H9 (cell line): ENCODE results near the gene ATE1. TPM values are rescaled to one million over a fixed set of nuclear protein-coding genes. Genes with fewer than 3 reads are reported as not detected.

Experiments used
- DNase-seq: peaks from one replicate; pipeline ENCODE4 v3.0.0-alpha.2; 2017
- H2AFZ ChIP-seq: one replicate; pipeline ENCODE4 v1.6.1; 2013; ENCODE audit warnings: mild to moderate bottlenecking, low read length, control low read depth, moderate library complexity
- H2AK5ac ChIP-seq: 2 replicates; pipeline ENCODE4 v1.6.1; 2013; ENCODE audit warnings: low read length, control low read depth, mixed read lengths; ENCODE audit not compliant: insufficient read length
- H2BK120ac ChIP-seq: one replicate; pipeline ENCODE4 v1.6.1; 2013; ENCODE audit warnings: low read depth, mild to moderate bottlenecking, low read length, control low read depth, inconsistent platforms; ENCODE audit not compliant: poor library complexity, severe bottlenecking
- H2BK12ac ChIP-seq: 2 replicates; pipeline ENCODE4 v1.6.1; 2013; ENCODE audit warnings: low read length, control low read depth, mixed read lengths, low read depth; ENCODE audit not compliant: insufficient read length
- H2BK15ac ChIP-seq: 2 replicates; pipeline ENCODE4 v1.6.1; 2013; ENCODE audit warnings: low read depth, low read length, control low read depth
- H2BK20ac ChIP-seq: one replicate; pipeline ENCODE4 v1.6.1; 2013; ENCODE audit warnings: low read depth, mild to moderate bottlenecking, low read length, control low read depth, inconsistent platforms; ENCODE audit not compliant: poor library complexity, severe bottlenecking
- H2BK5ac ChIP-seq: 2 replicates; pipeline ENCODE4 v1.6.1; 2013; ENCODE audit warnings: low read length, control low read depth, mixed read lengths; ENCODE audit not compliant: insufficient read length
- H3K14ac ChIP-seq: 2 replicates; pipeline ENCODE4 v1.6.1; 2013; ENCODE audit warnings: low read length, control low read depth; ENCODE audit not compliant: insufficient read depth
- H3K18ac ChIP-seq: 2 replicates; pipeline ENCODE4 v1.6.1; 2013; ENCODE audit warnings: low read depth, mild to moderate bottlenecking, mixed read lengths, low read length, control low read depth; ENCODE audit not compliant: insufficient read length
- H3K23ac ChIP-seq: 2 replicates; pipeline ENCODE4 v1.6.1; 2013; ENCODE audit warnings: low read length, control low read depth, mixed read lengths, low read depth; ENCODE audit not compliant: insufficient read length
- H3K23me2 ChIP-seq: 2 replicates; pipeline ENCODE4 v1.6.1; 2013; ENCODE audit warnings: low read depth, mild to moderate bottlenecking, mixed read lengths, low read length, control low read depth; ENCODE audit not compliant: insufficient read length, poor library complexity, severe bottlenecking
- H3K27ac ChIP-seq: 2 replicates; pipeline ENCODE4 v1.5.1; 2013; ENCODE audit warnings: low read length, control low read depth, mixed read lengths, low read depth; ENCODE audit not compliant: insufficient read length
- H3K27me3 ChIP-seq: 2 replicates; pipeline ENCODE4 v1.6.1; 2013; ENCODE audit warnings: low read length, control low read depth, inconsistent platforms; ENCODE audit not compliant: insufficient read depth
- H3K4ac ChIP-seq: 2 replicates; pipeline ENCODE4 v1.6.1; 2013; ENCODE audit warnings: low read depth, mild to moderate bottlenecking, control low read depth, inconsistent platforms, low read length, moderate library complexity
- H3K4me1 ChIP-seq: 2 replicates; pipeline ENCODE4 v1.6.1; 2013; ENCODE audit warnings: low read length, control low read depth, inconsistent platforms; ENCODE audit not compliant: insufficient read depth
- H3K4me2 ChIP-seq: 2 replicates; pipeline ENCODE4 v1.6.1; 2013; ENCODE audit warnings: low read length, control low read depth, mixed read lengths; ENCODE audit not compliant: insufficient read length, insufficient read depth
- H3K56ac ChIP-seq: 2 replicates; pipeline ENCODE4 v1.6.1; 2013; ENCODE audit warnings: low read depth, mild to moderate bottlenecking, mixed read lengths, low read length, control low read depth; ENCODE audit not compliant: insufficient read length
- H3K79me1 ChIP-seq: 2 replicates; pipeline ENCODE4 v1.6.1; 2013; ENCODE audit warnings: low read depth, mild to moderate bottlenecking, moderate library complexity, low read length, control low read depth, inconsistent platforms; ENCODE audit not compliant: insufficient read depth, poor library complexity, severe bottlenecking
- H3K79me2 ChIP-seq: 2 replicates; pipeline ENCODE4 v1.6.1; 2013; ENCODE audit warnings: low read length, control low read depth, inconsistent platforms; ENCODE audit not compliant: insufficient read depth
- H3K9ac ChIP-seq: 2 replicates; pipeline ENCODE4 v1.6.1; 2013; ENCODE audit warnings: low read length, control low read depth, mixed read lengths; ENCODE audit not compliant: insufficient read length; ENCODE audit errors: extremely low read depth
- H3K9me3 ChIP-seq: one replicate; pipeline ENCODE4 v1.6.1; 2013; ENCODE audit warnings: low read depth, low read length, inconsistent platforms; ENCODE audit not compliant: control insufficient read depth
- H3T11ph ChIP-seq: one replicate; pipeline ENCODE4 v1.6.1; 2013; ENCODE audit warnings: mild to moderate bottlenecking, low read length, control low read depth, inconsistent platforms
- H4K20me1 ChIP-seq: one replicate; pipeline ENCODE4 v1.6.1; 2013; ENCODE audit not compliant: control insufficient read depth, insufficient read length, insufficient read depth
- H4K5ac ChIP-seq: 2 replicates; pipeline ENCODE4 v1.6.1; 2013; ENCODE audit warnings: low read depth, mild to moderate bottlenecking, mixed read lengths, low read length, control low read depth; ENCODE audit not compliant: insufficient read length
- H4K8ac ChIP-seq: replicated peaks from 2 replicates; pipeline ENCODE4 v1.6.1; 2013; ENCODE audit warnings: low read length, control low read depth, mixed read lengths, low read depth; ENCODE audit not compliant: insufficient read length
- H4K91ac ChIP-seq: 2 replicates; pipeline ENCODE4 v1.6.1; 2013; ENCODE audit warnings: low read depth, mild to moderate bottlenecking, moderate library complexity, mixed read lengths, low read length, control low read depth; ENCODE audit not compliant: insufficient read length
- H3K27ac Mint-ChIP-seq, 3 experiments: 2 replicates in 2 of 3; 3 replicates in 1 of 3; pipeline ENCODE4 v1.8.0; 2020 to 2021; ENCODE audit warnings: mixed read lengths in 3 of 3, mild to moderate bottlenecking in 1 of 3, moderate library complexity in 1 of 3
- H3K27me3 Mint-ChIP-seq: 2 replicates; pipeline ENCODE4 v1.8.0; 2021; ENCODE audit warnings: low read depth, mild to moderate bottlenecking, moderate library complexity, mixed read lengths
- H3K36me3 Mint-ChIP-seq, 3 experiments: 2 replicates in 2 of 3; 3 replicates in 1 of 3; pipeline ENCODE4 v1.8.0; 2020 to 2021; ENCODE audit warnings: low read depth in 3 of 3, mixed read lengths in 3 of 3; ENCODE audit not compliant: insufficient read depth in 1 of 3
- H3K4me1 Mint-ChIP-seq, 2 experiments: 2 replicates each; pipeline ENCODE4 v1.8.0; 2020; ENCODE audit warnings: mixed read lengths in 2 of 2
- H3K4me3 Mint-ChIP-seq, 2 experiments: 2 replicates in 1 of 2; 3 replicates in 1 of 2; pipeline ENCODE4 v1.8.0; 2020 to 2021; ENCODE audit warnings: mild to moderate bottlenecking in 2 of 2, mixed read lengths in 2 of 2, moderate library complexity in 1 of 2
- H3K9me3 Mint-ChIP-seq, 2 experiments: 2 replicates in 1 of 2; 3 replicates in 1 of 2; pipeline ENCODE4 v1.8.0; 2020; ENCODE audit warnings: mild to moderate bottlenecking in 2 of 2, mixed read lengths in 2 of 2, moderate library complexity in 1 of 2
- WGBS: extraction: QIAGEN DNeasy Blood & Tissue Kit; methylation state at CpG from one replicate; pipeline ENCODE4 v1.1.7; 2013; ENCODE audit warnings: missing lambda C conversion rate, low lambda C conversion rate, mixed read lengths; ENCODE audit not compliant: insufficient read length; ENCODE audit errors: extremely low coverage; 5-methylcytosine and 5-hydroxymethylcytosine counted together
- total RNA-seq: library from RNA; stranded (reverse); gene quantifications from 2 replicates; pipeline ENCODE4 v1.2.1, GENCODE V29; 2021
- TF ChIP-seq, protein P1 (sequence below): fragments of 200-600 bp; sonication (generic); conservative IDR thresholded peaks from 3 replicates; pipeline ENCODE4 v1.8.0; 2021; ENCODE audit warnings: antibody characterized with exemption, mild to moderate bottlenecking

The ATE1 gene
- total RNA-seq, 1 experiment from 2014 or later, result 29.0 TPM

DNA sequence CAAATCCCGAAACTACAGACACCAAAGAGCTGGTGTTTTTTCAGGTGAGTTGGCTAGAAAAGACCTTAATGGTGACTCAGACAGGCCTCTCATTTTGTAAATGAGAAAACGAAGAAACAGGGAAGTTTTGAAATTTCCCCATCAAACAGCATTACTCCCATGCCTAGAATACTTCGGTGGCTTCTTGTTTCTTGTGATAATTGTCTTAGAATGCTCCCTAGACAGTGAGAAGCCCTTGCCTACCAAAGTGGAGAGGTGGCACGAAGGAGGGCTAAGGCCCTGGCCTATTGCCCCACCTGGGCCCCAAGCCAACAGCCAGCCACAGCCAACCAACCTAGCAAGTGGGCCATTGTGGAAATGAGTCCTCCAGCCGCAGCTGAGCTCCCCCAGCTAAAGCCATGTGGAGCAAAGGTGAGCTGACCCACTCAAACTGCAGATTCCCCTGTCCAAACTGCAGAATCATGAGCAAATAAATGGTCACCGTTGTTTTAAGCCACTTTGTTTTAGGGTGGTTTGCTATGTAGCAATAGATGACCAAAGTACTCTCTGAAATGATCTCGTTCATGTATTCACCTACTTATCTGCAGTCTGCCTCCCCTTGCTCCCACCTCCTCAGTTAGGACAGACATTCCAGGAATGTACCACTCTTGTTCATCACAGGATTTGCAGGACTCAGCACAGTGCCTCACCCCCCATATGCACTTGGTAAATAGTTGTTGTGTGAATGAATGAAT is 231.9 kb downstream of the ATE1 start:
- no peak overlapping the region for H3K18ac ChIP-seq
- no peak overlapping the region for H4K8ac ChIP-seq
- H2BK20ac ChIP-seq, result no peak overlapping the region
- no peaks in the 10 kb centered on the region for H3K27me3 ChIP-seq
- Mint-ChIP-seq H3K9me3 (peaks cover 3 to 4% of the 10 kb centered on the region in 2 experiments; a peak in 3 of 5 replicates), H3K27me3 (no peaks in the 10 kb centered on the region; the same call in 1 of the 2 replicates), H3K36me3 (0 out of 7 replicates have a peak, but pooled peaks cover 0 to 3% (median 0%) of the 10 kb centered on the region in 3 experiments), H3K4me1 (peaks cover 26 to 31% of the 10 kb centered on the region in 2 experiments), H3K27ac (no peak overlapping the region; a peak in 3 of 7 replicates), H3K4me3 (no peak overlapping the region)
- no peak overlapping the region for H4K91ac ChIP-seq
- TF ChIP-seq, protein P1, sequence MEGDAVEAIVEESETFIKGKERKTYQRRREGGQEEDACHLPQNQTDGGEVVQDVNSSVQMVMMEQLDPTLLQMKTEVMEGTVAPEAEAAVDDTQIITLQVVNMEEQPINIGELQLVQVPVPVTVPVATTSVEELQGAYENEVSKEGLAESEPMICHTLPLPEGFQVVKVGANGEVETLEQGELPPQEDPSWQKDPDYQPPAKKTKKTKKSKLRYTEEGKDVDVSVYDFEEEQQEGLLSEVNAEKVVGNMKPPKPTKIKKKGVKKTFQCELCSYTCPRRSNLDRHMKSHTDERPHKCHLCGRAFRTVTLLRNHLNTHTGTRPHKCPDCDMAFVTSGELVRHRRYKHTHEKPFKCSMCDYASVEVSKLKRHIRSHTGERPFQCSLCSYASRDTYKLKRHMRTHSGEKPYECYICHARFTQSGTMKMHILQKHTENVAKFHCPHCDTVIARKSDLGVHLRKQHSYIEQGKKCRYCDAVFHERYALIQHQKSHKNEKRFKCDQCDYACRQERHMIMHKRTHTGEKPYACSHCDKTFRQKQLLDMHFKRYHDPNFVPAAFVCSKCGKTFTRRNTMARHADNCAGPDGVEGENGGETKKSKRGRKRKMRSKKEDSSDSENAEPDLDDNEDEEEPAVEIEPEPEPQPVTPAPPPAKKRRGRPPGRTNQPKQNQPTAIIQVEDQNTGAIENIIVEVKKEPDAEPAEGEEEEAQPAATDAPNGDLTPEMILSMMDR, result no peak
- no peak overlapping the region for H2BK12ac ChIP-seq
- no peak overlapping the region for H3K27ac ChIP-seq
- H3K14ac ChIP-seq, result no peak overlapping the region
- H2BK120ac ChIP-seq, result no peak overlapping the region
- H3K9ac ChIP-seq, result no peak overlapping the region
- no CpG with 5 or more reads among the region's 7 CpGs for WGBS
- no peaks in the 10 kb centered on the region for H3K79me1 ChIP-seq
- no peak overlapping the region for H3T11ph ChIP-seq
- no peak overlapping the region for H3K56ac ChIP-seq
- no peak overlapping the region for H3K4ac ChIP-seq
- H2BK15ac ChIP-seq, result no peak overlapping the region
- no peaks in the 10 kb centered on the region for H3K9me3 ChIP-seq
- H4K20me1 ChIP-seq, result no peaks in the 10 kb centered on the region
- H3K79me2 ChIP-seq, result no peaks in the 10 kb centered on the region
- H2BK5ac ChIP-seq, result no peak overlapping the region
- H2AK5ac ChIP-seq, result no peak overlapping the region
- no peaks in the 10 kb centered on the region; the same call in 1 of the 2 replicates for H3K4me1 ChIP-seq
- no peaks in the 10 kb centered on the region for H3K23me2 ChIP-seq
- DNase-seq, result no peak
- no peak overlapping the region for H4K5ac ChIP-seq
- H3K23ac ChIP-seq, result no peak overlapping the region
- H2AFZ ChIP-seq, result no peak overlapping the region
- no peak overlapping the region for H3K4me2 ChIP-seq
